Regular cardiac myocyte (primary cell): ENCODE measurements around the gene USP17L20. TPM values are rescaled to one million over a fixed set of nuclear protein-coding genes. Genes with fewer than 3 reads are reported as not detected.

Source experiments
- total RNA-seq: library from RNA; depleted of rRNA; stranded (reverse); fragments of >200 nt; gene quantifications from 2 replicates; pipeline ENCODE4 v1.2.3, GENCODE V29; 2014

The USP17L20 gene
- total RNA-seq = not detected in 2 replicates

GRCh38 chr4:9257824-9258223 lies at the start of gene USP17L20:
TSS of gene USP17L20 (plus strand) at chr4:9258124. CDS start at chr4:9258124, 0 bp downstream.

GRCh38 chr4:9210357-9210756 lies 47.6 kb upstream of the USP17L20 start, which contains the start of gene USP17L10:
TSS of gene USP17L10 (plus strand) at chr4:9210657. CDS start at chr4:9210657, 0 bp downstream.

GRCh38 chr4:9215105-9215504 lies 42.8 kb upstream of the USP17L20 start, which contains the start of gene USP17L11:
TSS of gene USP17L11 (plus strand) at chr4:9215405. CDS start at chr4:9215405, 0 bp downstream.

GRCh38 chr4:9219852-9220251 lies 38.1 kb upstream of the USP17L20 start, which contains the start of gene USP17L12:
TSS of gene USP17L12 (plus strand) at chr4:9220152. CDS start at chr4:9220152, 0 bp downstream.

GRCh38 chr4:9224596-9224995 lies 33.3 kb upstream of the USP17L20 start, which contains the start of gene USP17L13:
TSS of gene USP17L13 (plus strand) at chr4:9224896. CDS start at chr4:9224896, 0 bp downstream.

GRCh38 chr4:9234085-9234484 lies 23.8 kb upstream of the USP17L20 start, which contains the start of gene USP17L15:
TSS of gene USP17L15 (plus strand) at chr4:9234385. CDS start at chr4:9234385, 0 bp downstream.

GRCh38 chr4:9243579-9243978 lies 14.3 kb upstream of the USP17L20 start, which contains the start of gene USP17L17:
TSS of gene USP17L17 (plus strand) at chr4:9243879. CDS start at chr4:9243879, 0 bp downstream.

GRCh38 chr4:9247953-9248680 lies 9.8 kb upstream of the USP17L20 start, which contains the start of gene USP17L18:
TSS of gene USP17L18 (plus strand) at chr4:9248630. CDS start at chr4:9248630, 0 bp downstream.

GRCh38 chr4:9253078-9253477 lies 4.8 kb upstream of the USP17L20 start, which contains the start of gene USP17L19:
TSS of gene USP17L19 (plus strand) at chr4:9253378. CDS start at chr4:9253378, 0 bp downstream.

GRCh38 chr4:9262572-9262971 lies 4.6 kb downstream of the USP17L20 start, which contains the start of gene USP17L21:
TSS of gene USP17L21 (plus strand) at chr4:9262872. CDS start at chr4:9262872, 0 bp downstream.

GRCh38 chr4:9267319-9267718 lies 9.4 kb downstream of the USP17L20 start, which contains the start of gene USP17L22:
TSS of gene USP17L22 (plus strand) at chr4:9267619. CDS start at chr4:9267619, 0 bp downstream.

Other genes starting within 250 kb of the USP17L20 start
- not detected in 2 replicates for gene FAM90A26, start 87.7 kb upstream of the USP17L20 start, total RNA-seq
- not detected in 2 replicates for gene USP17L10, start 47.5 kb upstream of the USP17L20 start, total RNA-seq
- not detected in 2 replicates for gene USP17L11, start 42.7 kb upstream of the USP17L20 start, total RNA-seq
- not detected in 2 replicates for gene USP17L12, start 38.0 kb upstream of the USP17L20 start, total RNA-seq
- under 0.01 TPM in 1 of 2 replicates, not detected in the other for gene USP17L13, start 33.2 kb upstream of the USP17L20 start, total RNA-seq
- gene USP17L15, start 23.7 kb upstream of the USP17L20 start, total RNA-seq = not detected in 2 replicates
- under 0.01 TPM in 1 of 2 replicates, not detected in the other for gene USP17L17, start 14.2 kb upstream of the USP17L20 start, total RNA-seq
- not detected in 2 replicates for gene USP17L18, start 9.5 kb upstream of the USP17L20 start, total RNA-seq
- gene USP17L19, start 4.7 kb upstream of the USP17L20 start, total RNA-seq = not detected in 2 replicates
- gene USP17L21, start 4.7 kb downstream of the USP17L20 start, total RNA-seq = not detected in 2 replicates
- not detected in 2 replicates for gene USP17L22, start 9.5 kb downstream of the USP17L20 start, total RNA-seq
- gene USP17L24, start 67.0 kb downstream of the USP17L20 start, total RNA-seq = not detected in 2 replicates
- not detected in 2 replicates for gene USP17L25, start 71.8 kb downstream of the USP17L20 start, total RNA-seq
- not detected in 2 replicates for gene USP17L26, start 76.5 kb downstream of the USP17L20 start, total RNA-seq
- gene USP17L5, start 81.3 kb downstream of the USP17L20 start, total RNA-seq = not detected in 2 replicates
- gene USP17L27, start 86.0 kb downstream of the USP17L20 start, total RNA-seq = not detected in 2 replicates
- gene USP17L28, start 90.8 kb downstream of the USP17L20 start, total RNA-seq = not detected in 2 replicates
- gene USP17L29, start 95.5 kb downstream of the USP17L20 start, total RNA-seq = not detected in 2 replicates
- gene USP17L30, start 105.0 kb downstream of the USP17L20 start, total RNA-seq = not detected in 2 replicates
- not detected in 2 replicates for gene DEFB131A, start 186.3 kb downstream of the USP17L20 start, total RNA-seq